Suprapubic skin (tissue), 4 donors: Measurements from ENCODE around the gene SLC35F1.

Source experiments
- POLR2A ChIP-seq, 2 donors: fragments of 450-650 bp; IDR thresholded peaks; one replicate each; pipeline ENCODE4 v1.6.1; 2017; ENCODE audit warnings: antibody characterized with exemption in 2 of 2, mild to moderate bottlenecking in 2 of 2, moderate library complexity in 2 of 2
- POLR2AphosphoS5 ChIP-seq, 3 donors: sonication (generic); formaldehyde crosslinking; IDR thresholded peaks; one replicate each; pipeline ENCODE4 v1.6.1; 2017; ENCODE audit warnings: antibody characterized with exemption in 3 of 3
- TF ChIP-seq, protein P1 (sequence below), 2 donors: fragments of 200-600 bp in 1 of 2; fragments of 450-650 bp in 1 of 2; sonication (generic) in 1 of 2; IDR thresholded peaks; one replicate each; pipeline ENCODE4 v1.5.1; 2016 to 2019; ENCODE audit warnings: antibody characterized with exemption in 2 of 2, mild to moderate bottlenecking in 1 of 2, moderate library complexity in 1 of 2

DNA sequence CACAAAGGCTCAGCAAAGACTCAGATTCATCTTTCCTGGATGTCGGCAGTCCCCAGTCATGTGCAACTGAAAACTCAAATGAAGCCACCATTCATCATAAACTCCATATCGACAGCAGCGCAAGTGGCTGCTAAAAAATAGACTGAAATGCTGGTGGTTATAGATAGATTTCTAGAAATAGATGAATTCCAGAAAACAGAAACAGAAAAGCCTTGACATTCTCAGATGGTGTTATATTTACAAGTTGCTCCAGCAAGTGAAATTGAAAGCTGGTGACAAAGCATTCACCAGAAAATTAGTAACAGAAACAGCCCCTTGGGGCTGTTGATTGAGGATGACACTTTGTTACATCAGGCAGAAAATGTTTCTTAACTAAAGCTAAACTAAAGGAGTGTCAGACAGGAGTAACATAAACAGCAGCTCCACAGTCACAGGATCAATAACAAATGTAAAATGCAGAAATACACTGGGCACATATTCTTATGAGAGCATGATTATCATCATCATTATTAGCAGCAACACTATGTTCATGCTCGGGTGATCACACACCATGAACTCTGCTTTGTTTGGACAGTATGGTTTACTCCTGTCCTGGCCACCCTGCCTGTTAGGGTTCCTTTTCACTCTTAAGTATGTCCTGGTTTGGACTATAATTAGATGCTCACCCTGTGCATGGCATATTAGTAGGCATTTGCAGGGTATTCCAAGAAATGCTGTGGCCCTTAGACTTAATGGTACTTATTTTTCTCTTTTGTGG, 36.4 kb upstream of the SLC35F1 start:
- TF ChIP-seq, protein P1, sequence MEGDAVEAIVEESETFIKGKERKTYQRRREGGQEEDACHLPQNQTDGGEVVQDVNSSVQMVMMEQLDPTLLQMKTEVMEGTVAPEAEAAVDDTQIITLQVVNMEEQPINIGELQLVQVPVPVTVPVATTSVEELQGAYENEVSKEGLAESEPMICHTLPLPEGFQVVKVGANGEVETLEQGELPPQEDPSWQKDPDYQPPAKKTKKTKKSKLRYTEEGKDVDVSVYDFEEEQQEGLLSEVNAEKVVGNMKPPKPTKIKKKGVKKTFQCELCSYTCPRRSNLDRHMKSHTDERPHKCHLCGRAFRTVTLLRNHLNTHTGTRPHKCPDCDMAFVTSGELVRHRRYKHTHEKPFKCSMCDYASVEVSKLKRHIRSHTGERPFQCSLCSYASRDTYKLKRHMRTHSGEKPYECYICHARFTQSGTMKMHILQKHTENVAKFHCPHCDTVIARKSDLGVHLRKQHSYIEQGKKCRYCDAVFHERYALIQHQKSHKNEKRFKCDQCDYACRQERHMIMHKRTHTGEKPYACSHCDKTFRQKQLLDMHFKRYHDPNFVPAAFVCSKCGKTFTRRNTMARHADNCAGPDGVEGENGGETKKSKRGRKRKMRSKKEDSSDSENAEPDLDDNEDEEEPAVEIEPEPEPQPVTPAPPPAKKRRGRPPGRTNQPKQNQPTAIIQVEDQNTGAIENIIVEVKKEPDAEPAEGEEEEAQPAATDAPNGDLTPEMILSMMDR (IDR thresholded peaks at IDR 0.05): no peak
- TF ChIP-seq POLR2A (IDR thresholded peaks at IDR 0.05) (no peak), POLR2AphosphoS5 (IDR thresholded peaks at IDR 0.05) (no peak)
